Hematopoietic multipotent progenitor cell (in vitro differentiated cells): ENCODE data around the gene TMEM106B. TPM values are rescaled to one million over a fixed set of nuclear protein-coding genes. Genes with fewer than 3 reads are reported as not detected.

Source experiments
- DNase-seq, 3 donors: peaks; one replicate each; pipeline ENCODE4 v3.0.0-alpha.2; 2011 to 2015; ENCODE audit warnings: low read depth in 2 of 3, low spot score in 2 of 3
- total RNA-seq: library from RNA; depleted of rRNA; stranded (reverse); fragments of >200 nt; gene quantifications from one replicate; pipeline ENCODE4 v1.2.3, GENCODE V29; 2012

The TMEM106B gene
- total RNA-seq, 1 donor = 17.5 TPM

- DNase-seq = no peak
Observed at GRCh38 chr7:12226756-12227155, 15.7 kb downstream of the TMEM106B start.

GRCh38 chr7:12228024-12228423 is 16.9 kb downstream of the TMEM106B start:
- DNase-seq = no peak

- no peak for DNase-seq
Observed at GRCh38 chr7:12229046-12229445, 18.0 kb downstream of the TMEM106B start.

- DNase-seq = no peak
Observed at GRCh38 chr7:12231097-12231496, 20.0 kb downstream of the TMEM106B start.

GRCh38 chr7:12233175-12233574 is 22.1 kb downstream of the TMEM106B start:
- DNase-seq = no peak

- no peak for DNase-seq
Observed at GRCh38 chr7:12234334-12234865, 23.3 kb downstream of the TMEM106B start.

GRCh38 chr7:12235970-12236369 is 24.9 kb downstream of the TMEM106B start:
- no peak for DNase-seq

GRCh38 chr7:12237007-12237406 is 25.9 kb downstream of the TMEM106B start:
- DNase-seq = no peak

GRCh38 chr7:12239806-12240205 is 28.7 kb downstream of the TMEM106B start:
- DNase-seq = peak in 1 of 3 donors; percentile 40

- DNase-seq = peak in 1 of 3 donors; percentile 6
Observed at GRCh38 chr7:12244129-12244528, 33.0 kb downstream of the TMEM106B start.

- no peak for DNase-seq
Observed at GRCh38 chr7:12244694-12245093, 33.6 kb downstream of the TMEM106B start.

- DNase-seq = no peak
Observed at GRCh38 chr7:12249706-12250105, 38.6 kb downstream of the TMEM106B start.

- DNase-seq = no peak
Observed at GRCh38 chr7:12250232-12250631, 39.1 kb downstream of the TMEM106B start.

GRCh38 chr7:12256090-12256489 is 45.0 kb downstream of the TMEM106B start:
- DNase-seq = no peak

GRCh38 chr7:12257582-12257981 is 46.5 kb downstream of the TMEM106B start:
- peak; percentile 34 to 74 (median 36) for DNase-seq

GRCh38 chr7:12258074-12258473 is 47.0 kb downstream of the TMEM106B start:
- DNase-seq = no peak

- DNase-seq = no peak
Observed at GRCh38 chr7:12267542-12267941, 56.4 kb downstream of the TMEM106B start.

GRCh38 chr7:12269100-12269895 is 58.2 kb downstream of the TMEM106B start:
- no peak for DNase-seq

GRCh38 chr7:12281038-12281437 is 69.9 kb downstream of the TMEM106B start:
- DNase-seq = no peak

GRCh38 chr7:12287901-12288300 is 76.8 kb downstream of the TMEM106B start:
- no peak for DNase-seq

GRCh38 chr7:12289996-12290395 is 78.9 kb downstream of the TMEM106B start:
- DNase-seq = no peak

- DNase-seq = no peak
Observed at GRCh38 chr7:12290761-12291160, 79.7 kb downstream of the TMEM106B start.
